Parathyroid adenoma (tissue), 2 donors: ENCODE results near the gene KLF13.

Experiments
- H2AFZ ChIP-seq: fragments of 300-600 bp; sonication (generic); one replicate; pipeline ENCODE4 v1.7.0; 2017; ENCODE audit warnings: antibody characterized with exemption, mild to moderate bottlenecking
- H3K27ac ChIP-seq: fragments of 300-600 bp; sonication (generic); one replicate; pipeline ENCODE4 v1.7.0; 2017
- H3K27me3 ChIP-seq: fragments of 300-600 bp; sonication (generic); one replicate; pipeline ENCODE4 v1.7.0; 2017; ENCODE audit warnings: low read length; ENCODE audit not compliant: control insufficient read depth, insufficient read depth
- H3K36me3 ChIP-seq: fragments of 300-600 bp; sonication (generic); one replicate; pipeline ENCODE4 v1.7.0; 2017; ENCODE audit warnings: low read length; ENCODE audit not compliant: control insufficient read depth, insufficient read depth
- H3K4me1 ChIP-seq: fragments of 300-600 bp; sonication (generic); one replicate; pipeline ENCODE4 v1.7.0; 2017; ENCODE audit warnings: control low read depth
- H3K4me2 ChIP-seq: fragments of 300-600 bp; sonication (generic); one replicate; pipeline ENCODE4 v1.7.0; 2017; ENCODE audit warnings: low read length
- H3K4me3 ChIP-seq: fragments of 300-600 bp; sonication (generic); one replicate; pipeline ENCODE4 v1.7.0; 2017; ENCODE audit warnings: low read depth, low read length
- H3K79me2 ChIP-seq: fragments of 300-600 bp; sonication (generic); one replicate; pipeline ENCODE4 v1.7.0; 2017; ENCODE audit warnings: control low read depth
- H3K9ac ChIP-seq: fragments of 300-600 bp; sonication (generic); one replicate; pipeline ENCODE4 v1.7.0; 2017; ENCODE audit warnings: mild to moderate bottlenecking
- H3K9me3 ChIP-seq: fragments of 300-600 bp; sonication (generic); one replicate; pipeline ENCODE4 v1.7.0; 2017; ENCODE audit warnings: low read length; ENCODE audit not compliant: control insufficient read depth
- TF ChIP-seq, protein P1 (sequence below): fragments of 300-600 bp; sonication (generic); IDR thresholded peaks from one replicate; pipeline ENCODE4 v1.7.0; 2017; ENCODE audit warnings: antibody characterized with exemption, mild to moderate bottlenecking
- donor health status: primary hyperparathyroidism.

The KLF13 gene

DNA sequence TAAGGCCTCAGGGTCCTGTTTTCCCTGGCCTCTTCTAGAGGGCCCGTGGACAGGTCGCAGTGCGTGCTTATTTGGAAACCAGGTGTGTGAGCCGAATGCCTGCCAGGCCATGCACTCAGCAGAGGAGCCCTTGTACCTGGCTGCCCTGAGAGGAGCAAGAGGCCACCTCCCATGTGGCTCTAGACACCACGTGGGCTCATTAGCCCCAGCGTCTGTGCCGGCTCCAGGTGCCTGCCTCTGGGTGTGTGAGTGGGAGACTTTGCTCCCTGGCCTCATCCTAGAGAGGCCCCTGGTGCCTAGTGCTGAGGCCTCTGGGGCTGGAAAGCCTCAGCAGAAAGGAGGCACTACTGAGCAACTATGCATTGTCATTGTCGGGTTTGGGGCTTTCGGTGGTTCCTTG is 50.4 kb downstream of the KLF13 start:
- Histone ChIP-seq H3K36me3 (no peaks in the 10 kb centered on the region), H3K27ac (no peak overlapping the region), H2AFZ (no peak overlapping the region), H3K4me1 (no peaks in the 10 kb centered on the region), H3K27me3 (no peaks in the 10 kb centered on the region), H3K79me2 (peaks cover 3% of the 10 kb centered on the region), H3K4me3 (no peak overlapping the region), H3K4me2 (no peak overlapping the region), H3K9me3 (no peaks in the 10 kb centered on the region), H3K9ac (no peak overlapping the region)
- TF ChIP-seq, protein P1, sequence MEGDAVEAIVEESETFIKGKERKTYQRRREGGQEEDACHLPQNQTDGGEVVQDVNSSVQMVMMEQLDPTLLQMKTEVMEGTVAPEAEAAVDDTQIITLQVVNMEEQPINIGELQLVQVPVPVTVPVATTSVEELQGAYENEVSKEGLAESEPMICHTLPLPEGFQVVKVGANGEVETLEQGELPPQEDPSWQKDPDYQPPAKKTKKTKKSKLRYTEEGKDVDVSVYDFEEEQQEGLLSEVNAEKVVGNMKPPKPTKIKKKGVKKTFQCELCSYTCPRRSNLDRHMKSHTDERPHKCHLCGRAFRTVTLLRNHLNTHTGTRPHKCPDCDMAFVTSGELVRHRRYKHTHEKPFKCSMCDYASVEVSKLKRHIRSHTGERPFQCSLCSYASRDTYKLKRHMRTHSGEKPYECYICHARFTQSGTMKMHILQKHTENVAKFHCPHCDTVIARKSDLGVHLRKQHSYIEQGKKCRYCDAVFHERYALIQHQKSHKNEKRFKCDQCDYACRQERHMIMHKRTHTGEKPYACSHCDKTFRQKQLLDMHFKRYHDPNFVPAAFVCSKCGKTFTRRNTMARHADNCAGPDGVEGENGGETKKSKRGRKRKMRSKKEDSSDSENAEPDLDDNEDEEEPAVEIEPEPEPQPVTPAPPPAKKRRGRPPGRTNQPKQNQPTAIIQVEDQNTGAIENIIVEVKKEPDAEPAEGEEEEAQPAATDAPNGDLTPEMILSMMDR, result no peak

DNA sequence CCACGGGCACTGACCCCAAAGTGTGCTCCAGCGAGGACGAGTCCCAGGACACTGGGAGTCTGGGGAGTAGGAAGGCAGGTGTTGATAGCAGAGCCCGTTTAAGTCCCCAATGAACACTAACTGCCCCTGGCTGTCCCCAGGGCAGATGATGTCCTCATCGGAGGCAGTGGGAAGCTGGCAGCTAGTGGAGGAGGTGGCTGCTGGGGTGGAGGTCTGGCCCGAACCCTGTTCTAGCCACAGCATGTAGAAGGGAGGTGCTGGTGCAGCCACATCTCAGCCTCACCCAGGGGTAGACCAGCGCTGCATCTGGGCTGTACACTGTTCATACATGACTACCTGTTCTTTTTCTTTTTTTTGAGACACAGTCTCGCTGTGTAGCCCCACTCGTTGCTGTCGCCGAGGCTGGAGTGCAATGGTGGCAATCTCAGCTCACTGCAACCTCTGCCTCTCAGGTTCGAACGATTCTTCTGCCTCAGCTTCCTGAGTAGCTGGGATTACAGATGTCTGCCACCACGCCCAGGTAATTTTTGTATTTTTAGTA is 51.8 kb downstream of the KLF13 start:
- H3K4me2 ChIP-seq, result no peak overlapping the region
- H3K9me3 ChIP-seq, result no peaks in the 10 kb centered on the region
- TF ChIP-seq, protein P1, result no peak
- H3K4me3 ChIP-seq, result no peak overlapping the region
- peaks cover 3% of the 10 kb centered on the region for H3K79me2 ChIP-seq
- H3K27me3 ChIP-seq, result no peaks in the 10 kb centered on the region
- H3K9ac ChIP-seq, result no peak overlapping the region
- H3K4me1 ChIP-seq, result no peaks in the 10 kb centered on the region
- H3K36me3 ChIP-seq, result no peaks in the 10 kb centered on the region
- no peak overlapping the region for H2AFZ ChIP-seq
- no peak overlapping the region for H3K27ac ChIP-seq

DNA sequence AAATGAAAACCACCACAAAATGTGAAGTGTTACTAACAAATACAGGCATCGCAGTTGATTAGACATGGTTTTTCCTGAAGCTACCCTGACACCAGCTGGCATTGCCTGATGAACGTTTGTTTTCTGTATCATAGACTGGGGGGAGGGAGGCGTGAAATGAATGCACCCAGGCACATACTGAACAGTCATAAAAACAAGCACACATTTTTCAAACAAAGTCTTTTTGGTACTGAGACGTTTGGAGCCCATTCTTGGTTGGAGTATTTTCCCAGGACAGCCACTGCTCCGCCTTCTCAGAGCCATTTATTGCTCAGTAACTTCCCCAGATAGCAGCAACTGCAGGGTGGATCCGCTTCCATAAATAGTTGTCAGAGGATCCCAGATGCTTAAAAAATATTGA is 52.4 kb downstream of the KLF13 start:
- Histone ChIP-seq H3K4me3 (no peak overlapping the region), H2AFZ (no peak overlapping the region), H3K9ac (no peak overlapping the region), H3K9me3 (no peaks in the 10 kb centered on the region), H3K36me3 (no peaks in the 10 kb centered on the region), H3K27ac (no peak overlapping the region), H3K4me2 (no peak overlapping the region), H3K79me2 (peaks cover 3% of the 10 kb centered on the region), H3K4me1 (no peaks in the 10 kb centered on the region), H3K27me3 (no peaks in the 10 kb centered on the region)
- TF ChIP-seq, protein P1, result no peak

DNA sequence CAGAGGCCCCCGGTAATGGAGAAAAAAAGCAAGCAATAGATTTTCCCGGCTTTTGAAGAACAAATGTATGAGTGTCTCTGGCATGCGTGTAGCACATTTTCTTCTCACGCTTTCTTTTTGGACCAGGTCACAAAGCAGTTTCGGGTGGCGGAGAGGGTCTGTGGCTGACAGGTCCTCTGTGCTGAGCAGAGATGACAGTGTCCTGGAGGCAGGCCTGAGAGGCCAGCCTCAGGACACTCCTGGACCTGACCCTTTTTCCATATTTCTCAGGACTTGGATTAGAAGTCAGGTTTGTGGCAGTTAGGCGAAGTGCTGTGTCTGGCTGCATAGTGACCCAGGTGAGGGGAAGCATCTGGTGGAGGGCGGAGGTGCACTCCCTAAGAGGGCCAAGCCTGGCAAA is 52.9 kb downstream of the KLF13 start:
- Histone ChIP-seq H3K4me2 (no peak overlapping the region), H2AFZ (no peak overlapping the region), H3K9me3 (no peaks in the 10 kb centered on the region), H3K9ac (no peak overlapping the region), H3K79me2 (peaks cover 3% of the 10 kb centered on the region), H3K27ac (no peak overlapping the region), H3K4me1 (no peaks in the 10 kb centered on the region), H3K27me3 (no peaks in the 10 kb centered on the region), H3K36me3 (no peaks in the 10 kb centered on the region), H3K4me3 (no peak overlapping the region)
- TF ChIP-seq, protein P1, result no peak
